WERI-Rb-1 (cell line): ENCODE data around the gene CHST15.
"Not testable (repeated sequence)": the region's sequence is repeated elsewhere in the genome, so short reads cannot be mapped to it uniquely, and the experiment has no call there.

Experiments used
- DNase-seq: peaks from one replicate; pipeline ENCODE4 v3.0.0-alpha.2; 2020
- H3K27ac ChIP-seq: fragments of 250-450 bp; sonication (Bioruptor Pico); 2 replicates; pipeline ENCODE4 v1.5.1; 2020; ENCODE audit warnings: mild to moderate bottlenecking, moderate library complexity
- H3K27me3 ChIP-seq: fragments of 250-450 bp; sonication (Bioruptor Pico); 2 replicates; pipeline ENCODE4 v1.5.1; 2021; ENCODE audit warnings: mild to moderate bottlenecking, low read depth, moderate library complexity; ENCODE audit not compliant: insufficient read depth, severe bottlenecking
- H3K36me3 ChIP-seq: fragments of 250-450 bp; sonication (Bioruptor Pico); 2 replicates; pipeline ENCODE4 v1.5.1; 2020; ENCODE audit warnings: mild to moderate bottlenecking, moderate library complexity
- H3K4me3 ChIP-seq: 2 replicates; pipeline ENCODE4 v1.5.1; 2011; ENCODE audit warnings: low read depth, mild to moderate bottlenecking, control low read depth, low read length
- H3K9me3 ChIP-seq: fragments of 250-450 bp; sonication (Bioruptor Pico); 2 replicates; pipeline ENCODE4 v1.5.1; 2021; ENCODE audit warnings: mild to moderate bottlenecking, moderate library complexity; ENCODE audit not compliant: severe bottlenecking
- CTCF ChIP-seq: IDR thresholded peaks from 2 replicates; pipeline ENCODE4 v1.5.1; 2011; ENCODE audit warnings: low read depth, mild to moderate bottlenecking, control low read depth, inconsistent platforms, low read length

The CHST15 gene

GRCh38 chr10:124100124-124100523 is 6.7 kb upstream of the CHST15 start:
- DNase-seq, result no peak
- TF ChIP-seq CTCF, result no peak
- H3K9me3 ChIP-seq, result peaks cover 9% of the 10 kb centered on the region
- no peaks in the 10 kb centered on the region for H3K27me3 ChIP-seq
- H3K36me3 ChIP-seq, result no peaks in the 10 kb centered on the region
- no peak overlapping the region for H3K4me3 ChIP-seq
- H3K27ac ChIP-seq, result no peak overlapping the region

GRCh38 chr10:124099604-124100003 is 6.2 kb upstream of the CHST15 start:
- Histone ChIP-seq H3K27ac (no peak overlapping the region), H3K9me3 (peaks cover 9% of the 10 kb centered on the region), H3K36me3 (no peaks in the 10 kb centered on the region), H3K27me3 (no peaks in the 10 kb centered on the region), H3K4me3 (no peak overlapping the region)
- DNase-seq, result no peak
- no peak for TF ChIP-seq CTCF

- H3K4me3 ChIP-seq, result no peak overlapping the region
- peaks cover 3% of the 10 kb centered on the region for H3K27me3 ChIP-seq
- DNase-seq, result no peak
- H3K36me3 ChIP-seq, result no peaks in the 10 kb centered on the region
- no peak overlapping the region for H3K27ac ChIP-seq
- no peak for TF ChIP-seq CTCF
- peaks cover 9% of the 10 kb centered on the region for H3K9me3 ChIP-seq
These were observed 5.2 kb upstream of the CHST15 start for GRCh38 chr10:124098575-124098974.

GRCh38 chr10:124097883-124098282 is 4.5 kb upstream of the CHST15 start:
- Histone ChIP-seq H3K4me3 (no peak overlapping the region), H3K27me3 (peaks cover 3% of the 10 kb centered on the region), H3K36me3 (no peaks in the 10 kb centered on the region), H3K9me3 (peaks cover 9% of the 10 kb centered on the region), H3K27ac (no peak overlapping the region)
- no peak for DNase-seq
- TF ChIP-seq CTCF, result no peak

- no peak overlapping the region for H3K4me3 ChIP-seq
- no peak for DNase-seq
- H3K27me3 ChIP-seq, result peaks cover 9% of the 10 kb centered on the region
- peaks cover 9% of the 10 kb centered on the region for H3K9me3 ChIP-seq
- H3K27ac ChIP-seq, result no peak overlapping the region
- no peak for TF ChIP-seq CTCF
- no peaks in the 10 kb centered on the region for H3K36me3 ChIP-seq
These were observed 3.1 kb upstream of the CHST15 start for GRCh38 chr10:124096494-124096893.

- not testable (repeated sequence) for H3K4me3 ChIP-seq, H3K9me3 ChIP-seq, DNase-seq, H3K36me3 ChIP-seq, H3K27ac ChIP-seq
- H3K27me3 ChIP-seq, result peaks cover 16% of the 10 kb centered on the region
These were observed 2.4 kb upstream of the CHST15 start for GRCh38 chr10:124095801-124096200.
